Hepatocyte (in vitro differentiated cells): ENCODE measurements around the gene CPB2. TPM values are rescaled to one million over a fixed set of nuclear protein-coding genes. Genes with fewer than 3 reads are reported as not detected.

ENCODE experiments used
- DNase-seq: peaks from one replicate; pipeline ENCODE4 v3.0.0-alpha.2; 2016; ENCODE audit warnings: low spot score
- H2AFZ ChIP-seq: fragments of 200-600 bp; sonication (generic); 2 replicates; pipeline ENCODE4 v1.6.0; 2016; ENCODE audit warnings: antibody characterized with exemption, mild to moderate bottlenecking
- H3K27ac ChIP-seq: fragments of 200-600 bp; sonication (generic); 2 replicates; pipeline ENCODE4 v1.5.1; 2016; ENCODE audit warnings: mild to moderate bottlenecking
- H3K27me3 ChIP-seq: fragments of 200-600 bp; sonication (generic); 2 replicates; pipeline ENCODE4 v1.6.1; 2016
- H3K36me3 ChIP-seq: fragments of 200-600 bp; sonication (generic); replicated peaks from 2 replicates; pipeline ENCODE4 v1.5.1; 2016; ENCODE audit warnings: low read depth; ENCODE audit not compliant: insufficient read depth
- H3K4me1 ChIP-seq: fragments of 200-600 bp; sonication (generic); 2 replicates; pipeline ENCODE4 v1.5.1; 2016; ENCODE audit warnings: mild to moderate bottlenecking, moderate library complexity; ENCODE audit not compliant: insufficient read depth
- H3K4me2 ChIP-seq: fragments of 200-600 bp; sonication (generic); 2 replicates; pipeline ENCODE4 v1.6.0; 2016
- H3K4me3 ChIP-seq: fragments of 200-600 bp; sonication (generic); 2 replicates; pipeline ENCODE4 v1.5.1; 2016; ENCODE audit warnings: mild to moderate bottlenecking
- H3K79me2 ChIP-seq: fragments of 200-600 bp; sonication (generic); 2 replicates; pipeline ENCODE4 v1.6.0; 2017; ENCODE audit warnings: mild to moderate bottlenecking
- H3K9me2 ChIP-seq: fragments of 200-600 bp; sonication (generic); replicated peaks from 2 replicates; pipeline ENCODE4 v1.6.0; 2017; ENCODE audit warnings: mild to moderate bottlenecking; ENCODE audit not compliant: insufficient read depth
- H3K9me3 ChIP-seq: fragments of 200-600 bp; sonication (generic); 2 replicates; pipeline ENCODE4 v1.5.1; 2016; ENCODE audit warnings: low read depth, mild to moderate bottlenecking
- H4K20me1 ChIP-seq: fragments of 200-600 bp; sonication (generic); 2 replicates; pipeline ENCODE4 v1.6.0; 2016; ENCODE audit warnings: mild to moderate bottlenecking; ENCODE audit not compliant: insufficient read depth, poor library complexity, severe bottlenecking
- CTCF ChIP-seq: fragments of 200-600 bp; sonication (generic); IDR thresholded peaks from 2 replicates; pipeline ENCODE4 v1.5.1; 2016; ENCODE audit warnings: antibody characterized with exemption, mild to moderate bottlenecking; ENCODE audit not compliant: poor library complexity
- EZH2 ChIP-seq: fragments of 200-600 bp; sonication (generic); IDR thresholded peaks from 2 replicates; pipeline ENCODE4 v1.6.1; 2016; ENCODE audit warnings: antibody characterized with exemption, mild to moderate bottlenecking, borderline replicate concordance
- EZH2phosphoT487 ChIP-seq: fragments of 200-600 bp; sonication (generic); IDR thresholded peaks from one replicate; pipeline ENCODE4 v1.6.1; 2018; ENCODE audit warnings: antibody characterized with exemption, mild to moderate bottlenecking, low read depth, moderate library complexity; ENCODE audit not compliant: unreplicated experiment, severe bottlenecking
- WGBS: methylation state at CpG from one replicate; pipeline ENCODE4 v1.1.6; 2016; ENCODE audit warnings: low lambda C conversion rate; ENCODE audit errors: missing lambda C conversion rate; 5-methylcytosine and 5-hydroxymethylcytosine counted together
- polyA plus RNA-seq: library from polyadenylated mRNA; unstranded; fragments of >200 nt; fragmentation: Nextera tagmentation; extraction: Ambion mirVana; gene quantifications from 2 replicates; pipeline ENCODE4 v1.2.1, GENCODE V29; 2016
- total RNA-seq: library from RNA; depleted of rRNA; stranded (reverse); fragments of >200 nt; gene quantifications from 2 replicates; pipeline ENCODE4 v1.2.3, GENCODE V29; 2014

The CPB2 gene
- total and polyA plus RNA-seq, 2 experiments from 2014 or later = 43.3 to 54.6 TPM

GRCh38 chr13:46113596-46113995, 8.8 kb upstream of the CPB2 start:
- Histone ChIP-seq H2AFZ (no peak overlapping the region), H3K9me3 (no peaks in the 10 kb centered on the region), H4K20me1 (no peaks in the 10 kb centered on the region), H3K79me2 (no peaks in the 10 kb centered on the region), H3K27me3 (no peaks in the 10 kb centered on the region), H3K4me2 (no peak overlapping the region), H3K36me3 (no peaks in the 10 kb centered on the region), H3K4me3 (no peak overlapping the region), H3K4me1 (no peaks in the 10 kb centered on the region), H3K9me2 (no peaks in the 10 kb centered on the region), H3K27ac (no peak overlapping the region)
- no peak for DNase-seq
- no peak for TF ChIP-seq EZH2phosphoT487
- TF ChIP-seq EZH2 = no peak
- TF ChIP-seq CTCF = no peak
- WGBS = 67% methylated on average over 2 of the region's 2 CpGs

- H3K79me2 ChIP-seq = no peaks in the 10 kb centered on the region
- no peak overlapping the region for H2AFZ ChIP-seq
- H4K20me1 ChIP-seq = no peaks in the 10 kb centered on the region
- no peak for DNase-seq
- H3K36me3 ChIP-seq = no peaks in the 10 kb centered on the region
- H3K4me3 ChIP-seq = no peak overlapping the region
- H3K9me2 ChIP-seq = no peaks in the 10 kb centered on the region
- H3K4me1 ChIP-seq = no peaks in the 10 kb centered on the region
- no peaks in the 10 kb centered on the region for H3K9me3 ChIP-seq
- H3K27ac ChIP-seq = no peak overlapping the region
- TF ChIP-seq EZH2 (no peak), EZH2phosphoT487 (no peak), CTCF (no peak)
- H3K27me3 ChIP-seq = no peaks in the 10 kb centered on the region
- H3K4me2 ChIP-seq = no peak overlapping the region
Observed at GRCh38 chr13:46111151-46111550, 6.3 kb upstream of the CPB2 start.

GRCh38 chr13:46109451-46109850, 4.6 kb upstream of the CPB2 start:
- DNase-seq = no peak
- Histone ChIP-seq H3K27ac (no peak overlapping the region), H4K20me1 (no peaks in the 10 kb centered on the region), H2AFZ (no peak overlapping the region), H3K4me3 (no peak overlapping the region), H3K36me3 (no peaks in the 10 kb centered on the region), H3K4me2 (no peak overlapping the region), H3K27me3 (no peaks in the 10 kb centered on the region), H3K9me2 (no peaks in the 10 kb centered on the region), H3K9me3 (no peaks in the 10 kb centered on the region), H3K4me1 (no peaks in the 10 kb centered on the region), H3K79me2 (no peaks in the 10 kb centered on the region)
- 72% methylated on average over 4 of the region's 4 CpGs for WGBS
- TF ChIP-seq EZH2phosphoT487 = no peak
- no peak for TF ChIP-seq CTCF
- TF ChIP-seq EZH2 = no peak

GRCh38 chr13:46106839-46107371, 2.1 kb upstream of the CPB2 start:
- H3K4me1 ChIP-seq = no peaks in the 10 kb centered on the region
- no peaks in the 10 kb centered on the region for H3K36me3 ChIP-seq
- H4K20me1 ChIP-seq = no peaks in the 10 kb centered on the region
- WGBS = 68% methylated on average over 4 of the region's 4 CpGs
- no peak overlapping the region for H3K27ac ChIP-seq
- H3K9me3 ChIP-seq = no peaks in the 10 kb centered on the region
- no peak overlapping the region for H3K4me3 ChIP-seq
- H2AFZ ChIP-seq = no peak overlapping the region
- DNase-seq = no peak
- H3K79me2 ChIP-seq = no peaks in the 10 kb centered on the region
- H3K4me2 ChIP-seq = no peak overlapping the region
- TF ChIP-seq EZH2 (no peak), EZH2phosphoT487 (no peak), CTCF (no peak)
- no peaks in the 10 kb centered on the region for H3K9me2 ChIP-seq
- H3K27me3 ChIP-seq = no peaks in the 10 kb centered on the region
